ENCODE results near the gene INAFM1. TPM values are rescaled to one million over a fixed set of nuclear protein-coding genes. Genes with fewer than 3 reads are reported as not detected.
A peak's percentile ranks its signal among the peaks of the same experiment; 100 is the strongest.

INAFM1 gene
- total RNA-seq, 1 donor from 2014 or later = 2.2 TPM

GRCh38 chr19:47310819-47311218 is 36.1 kb downstream of the INAFM1 start:
- H3K36me3 ChIP-seq (ENCODE audit: control insufficient read depth, insufficient read depth, low read length) = no peaks in the 10 kb centered on the region
- no peak for TF ChIP-seq CTCF (IDR thresholded peaks at IDR 0.05; ENCODE audit: insufficient read depth, low read length, poor library complexity, severe bottlenecking)
- no peak overlapping the region for H3K4me3 ChIP-seq (ENCODE audit: low read depth, low read length)
- DNase-seq (ENCODE audit: low read depth) = no peak
- H3K27me3 ChIP-seq (ENCODE audit: control insufficient read depth, insufficient read depth, low read length) = peaks cover 4% of the 10 kb centered on the region

GRCh38 chr19:47312366-47313006 is 37.8 kb downstream of the INAFM1 start:
- Histone ChIP-seq H3K27me3 (ENCODE audit: control insufficient read depth, insufficient read depth, low read length) (peaks cover 4% of the 10 kb centered on the region), H3K36me3 (ENCODE audit: control insufficient read depth, insufficient read depth, low read length) (no peaks in the 10 kb centered on the region), H3K4me3 (ENCODE audit: low read depth, low read length) (no peak overlapping the region)
- DNase-seq (ENCODE audit: low read depth) = no peak
- no peak for TF ChIP-seq CTCF (IDR thresholded peaks at IDR 0.05; ENCODE audit: insufficient read depth, low read length, poor library complexity, severe bottlenecking)

- peaks cover 4% of the 10 kb centered on the region for H3K27me3 ChIP-seq (ENCODE audit: control insufficient read depth, insufficient read depth, low read length)
- TF ChIP-seq CTCF (IDR thresholded peaks at IDR 0.05; ENCODE audit: insufficient read depth, low read length, poor library complexity, severe bottlenecking) = no peak
- H3K4me3 ChIP-seq (ENCODE audit: low read depth, low read length) = no peak overlapping the region
- no peak for DNase-seq (ENCODE audit: low read depth)
- H3K36me3 ChIP-seq (ENCODE audit: control insufficient read depth, insufficient read depth, low read length) = no peaks in the 10 kb centered on the region
Measured at GRCh38 chr19:47313754-47314295, 39.1 kb downstream of the INAFM1 start.

- no peak for TF ChIP-seq CTCF (IDR thresholded peaks at IDR 0.05; ENCODE audit: insufficient read depth, low read length, poor library complexity, severe bottlenecking)
- peak; percentile 81 for DNase-seq (ENCODE audit: low read depth)
- Histone ChIP-seq H3K36me3 (ENCODE audit: control insufficient read depth, insufficient read depth, low read length) (no peaks in the 10 kb centered on the region), H3K4me3 (ENCODE audit: low read depth, low read length) (no peak overlapping the region), H3K27me3 (ENCODE audit: control insufficient read depth, insufficient read depth, low read length) (no peaks in the 10 kb centered on the region)
Measured at GRCh38 chr19:47315125-47315821, 40.6 kb downstream of the INAFM1 start.

GRCh38 chr19:47316513-47316912 is 41.8 kb downstream of the INAFM1 start:
- no peaks in the 10 kb centered on the region for H3K36me3 ChIP-seq (ENCODE audit: control insufficient read depth, insufficient read depth, low read length)
- no peak overlapping the region for H3K4me3 ChIP-seq (ENCODE audit: low read depth, low read length)
- no peaks in the 10 kb centered on the region for H3K27me3 ChIP-seq (ENCODE audit: control insufficient read depth, insufficient read depth, low read length)
- DNase-seq (ENCODE audit: low read depth) = no peak
- TF ChIP-seq CTCF (IDR thresholded peaks at IDR 0.05; ENCODE audit: insufficient read depth, low read length, poor library complexity, severe bottlenecking) = no peak
